HCT116 (cell line): ENCODE results near the gene PGAP6.

Source experiments
- ATF3 ChIP-seq: IDR thresholded peaks from 2 replicates; pipeline ENCODE4 v1.6.1; 2012
- CEBPB ChIP-seq: IDR thresholded peaks from 2 replicates; pipeline ENCODE4 v1.6.1; 2012; ENCODE audit warnings: low read depth
- CTCF ChIP-seq, 3 experiments: fragments of 200-600 bp in 1 of 3; sonication (generic) in 1 of 3; IDR thresholded peaks in 2 of 3; conservative IDR thresholded peaks in 1 of 3; 2 replicates each; pipeline ENCODE4 v1.5.1; 2012 to 2017; ENCODE audit warnings: low read depth in 2 of 3, low read length in 2 of 3, antibody characterized with exemption in 1 of 3, borderline replicate concordance in 1 of 3, control low read depth in 1 of 3, mild to moderate bottlenecking in 1 of 3, mixed read lengths in 1 of 3, mixed run types in 1 of 3, moderate library complexity in 1 of 3; ENCODE audit not compliant: insufficient read depth in 1 of 3
- EZH2 ChIP-seq: fragments of 200-600 bp; sonication (generic); IDR thresholded peaks from 2 replicates; pipeline ENCODE4 v1.6.1; 2017; ENCODE audit warnings: antibody characterized with exemption, mixed run types
- EZH2phosphoT487 ChIP-seq: fragments of 200-600 bp; IDR thresholded peaks from 2 replicates; pipeline ENCODE4 v1.6.1; 2018; ENCODE audit warnings: antibody characterized with exemption, borderline replicate concordance
- POLR2A ChIP-seq: IDR thresholded peaks from 2 replicates; pipeline ENCODE4 v1.7.0; 2011; ENCODE audit warnings: borderline replicate concordance; ENCODE audit not compliant: insufficient read depth, insufficient read length; ENCODE audit errors: extremely low read depth
- POLR2AphosphoS5 ChIP-seq: IDR thresholded peaks from 2 replicates; pipeline ENCODE4 v1.6.1; 2011; ENCODE audit warnings: mild to moderate bottlenecking, low read depth, low read length, moderate library complexity
- REST ChIP-seq: IDR thresholded peaks from 2 replicates; pipeline ENCODE4 v1.6.1; 2012; ENCODE audit warnings: low read depth
- SIN3A ChIP-seq: IDR thresholded peaks from 2 replicates; pipeline ENCODE4 v1.6.1; 2012; ENCODE audit warnings: low read depth
- ZFX ChIP-seq: fragments of 450-650 bp; IDR thresholded peaks from 2 replicates; pipeline ENCODE4 v1.6.1; 2017

GRCh38 chr16:342455-343213 is 39.1 kb downstream of the PGAP6 start:
- TF ChIP-seq POLR2AphosphoS5 (no peak), POLR2A (no peak), CEBPB (no peak), CTCF (IDR thresholded peaks at IDR 0.05 in 2 of 3, conservative IDR thresholded peaks at IDR 0.05 in 1 of 3; ENCODE audit: borderline replicate concordance in 1 of 3, insufficient read depth in 1 of 3, low read depth in 2 of 3, low read length in 2 of 3) (no peak), ATF3 (no peak), EZH2 (no peak), ZFX (no peak), REST (no peak), EZH2phosphoT487 (no peak), SIN3A (no peak)
